Large intestine (tissue), 3 donors: Measurements from ENCODE around the gene IPP. TPM values are rescaled to one million over a fixed set of nuclear protein-coding genes. Genes with fewer than 3 reads are reported as not detected.
A peak's percentile ranks its signal among the peaks of the same experiment; 100 is the strongest.
"Not testable (repeated sequence)": the region's sequence is repeated elsewhere in the genome, so short reads cannot be mapped to it uniquely, and the experiment has no call there.

Experiments
- DNase-seq, 2 donors: peaks; one replicate each; pipeline versions ENCODE4 v3.0.0 to v3.0.0-alpha.2; 2013
- H3K27ac ChIP-seq: one replicate; pipeline ENCODE4 v1.5.1; 2013; ENCODE audit warnings: low read length
- H3K27me3 ChIP-seq: 2 replicates; pipeline ENCODE4 v1.6.1; 2013; ENCODE audit warnings: low read length; ENCODE audit not compliant: control insufficient read depth, insufficient read depth
- H3K36me3 ChIP-seq: 2 replicates; pipeline ENCODE4 v1.6.1; 2013; ENCODE audit warnings: low read length; ENCODE audit not compliant: control insufficient read depth, insufficient read depth
- H3K4me1 ChIP-seq: one replicate; pipeline ENCODE4 v1.6.1; 2013; ENCODE audit warnings: low read length; ENCODE audit not compliant: control insufficient read depth, insufficient read depth
- H3K4me3 ChIP-seq: one replicate; pipeline ENCODE4 v1.5.1; 2013; ENCODE audit warnings: low read length
- H3K9me3 ChIP-seq: one replicate; pipeline ENCODE4 v1.6.1; 2013; ENCODE audit warnings: mild to moderate bottlenecking, low read depth, low read length, moderate library complexity; ENCODE audit not compliant: control insufficient read depth
- WGBS: methylation state at CpG from one replicate; pipeline ENCODE4 v1.1.5; 2013; ENCODE audit warnings: low lambda C conversion rate; ENCODE audit not compliant: insufficient coverage; 5-methylcytosine and 5-hydroxymethylcytosine counted together
- polyA plus RNA-seq: library from polyadenylated mRNA; unstranded; fragments of 120-200 nt; gene quantifications from one replicate; pipeline ENCODE4 v1.2.1, GENCODE V29; 2013

The IPP gene
- polyA plus RNA-seq, 1 donor, result 16.8 TPM

GRCh38 chr1:45717386-45717785 lies 33.1 kb downstream of the IPP start:
- H3K27ac ChIP-seq, DNase-seq, H3K4me3 ChIP-seq, H3K9me3 ChIP-seq, H3K27me3 ChIP-seq, H3K4me1 ChIP-seq: not testable (repeated sequence)
- WGBS, result 100% methylated on average over 1 of the region's 8 CpGs
- H3K36me3 ChIP-seq, result peaks cover 24% of the 10 kb centered on the region

GRCh38 chr1:45716700-45717099 lies 33.8 kb downstream of the IPP start:
- Histone ChIP-seq H3K36me3 (peaks cover 28% of the 10 kb centered on the region), H3K4me1 (no peaks in the 10 kb centered on the region)
- whole genome bisulfite sequencing, result 100% methylated on average over 2 of the region's 3 CpGs

DNA sequence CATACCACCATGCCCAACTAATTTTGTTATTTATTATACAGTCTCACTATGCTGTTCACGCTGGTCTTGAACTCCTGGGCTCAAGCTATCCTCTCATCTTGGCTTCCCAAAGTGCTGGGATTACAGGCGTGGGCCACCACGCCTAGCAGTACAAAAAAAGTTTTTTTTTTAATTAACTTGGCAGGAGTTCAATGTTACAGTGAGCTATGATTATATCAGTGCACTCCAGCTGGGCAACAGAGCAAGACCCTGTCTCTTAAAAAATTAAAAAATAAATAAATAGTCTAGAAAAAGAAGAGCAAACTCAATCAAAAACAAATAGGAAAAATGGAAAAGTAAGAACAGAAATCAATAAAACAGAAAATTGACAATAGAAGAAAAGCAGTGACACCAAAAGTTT lies 36.7 kb downstream of the IPP start:
- no peak for DNase-seq
- Histone ChIP-seq H3K4me1 (no peaks in the 10 kb centered on the region), H3K27me3 (no peaks in the 10 kb centered on the region), H3K27ac (no peak overlapping the region), H3K4me3 (no peak overlapping the region), H3K36me3 (peaks cover 36% of the 10 kb centered on the region), H3K9me3 (peaks cover 3% of the 10 kb centered on the region)
- WGBS, result 83% methylated on average over 1 of the region's 3 CpGs

More at GRCh38 chr1:45716700-45717099, 33.8 kb downstream of the IPP start:
- H3K27me3 ChIP-seq, result no peaks in the 10 kb centered on the region
- DNase-seq, result no peak
- no peak overlapping the region for H3K27ac ChIP-seq
- no peaks in the 10 kb centered on the region for H3K9me3 ChIP-seq
- no peak overlapping the region for H3K4me3 ChIP-seq

DNA sequence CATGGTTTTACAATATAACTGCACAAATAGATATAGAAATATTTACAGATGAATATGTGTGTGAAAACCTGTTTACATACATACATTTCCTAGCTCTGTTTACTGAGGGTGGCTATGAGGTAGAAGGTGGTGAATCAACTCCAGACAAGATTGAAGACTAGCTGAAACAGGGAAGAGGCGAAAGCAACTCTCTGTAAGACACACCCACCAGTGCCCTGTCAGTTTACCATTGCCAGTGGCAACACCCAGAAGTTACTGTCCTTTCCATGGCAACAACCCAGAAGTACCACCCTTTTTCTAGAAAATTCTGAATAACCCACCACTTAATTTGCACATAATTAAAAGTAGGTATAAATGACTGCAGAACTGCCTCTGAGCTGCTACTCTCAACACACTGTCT lies 45.8 kb downstream of the IPP start:
- Histone ChIP-seq H3K4me1 (peaks cover 3% of the 10 kb centered on the region), H3K27me3 (no peaks in the 10 kb centered on the region), H3K4me3 (no peak overlapping the region), H3K9me3 (peaks cover 14% of the 10 kb centered on the region), H3K27ac (no peak overlapping the region), H3K36me3 (peaks cover 25% of the 10 kb centered on the region)
- no peak for DNase-seq
- WGBS, result no CpG with 5 or more reads among the region's 1 CpG

DNA sequence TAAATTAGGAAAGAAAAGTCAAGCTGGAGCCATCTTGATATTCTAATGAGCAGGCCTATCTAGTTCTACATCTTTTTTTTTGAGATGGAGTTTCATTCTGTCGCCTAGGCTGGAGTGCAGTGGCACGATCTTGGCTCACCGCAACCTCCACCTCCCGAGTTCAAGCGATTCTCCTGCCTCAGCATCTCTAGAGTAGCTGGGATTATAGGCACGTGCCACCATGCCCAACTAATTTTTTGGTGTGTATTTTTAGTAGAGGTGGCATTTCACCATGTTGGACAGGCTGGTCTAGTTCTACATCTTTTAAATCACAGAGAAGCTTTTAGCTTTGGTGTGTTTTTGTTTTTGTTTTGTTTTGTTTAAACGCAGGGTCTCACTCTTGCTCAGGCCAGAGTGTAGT lies 55.6 kb downstream of the IPP start:
- Histone ChIP-seq H3K27ac (no peak overlapping the region), H3K27me3 (no peaks in the 10 kb centered on the region), H3K4me3 (no peak overlapping the region), H3K9me3 (no peaks in the 10 kb centered on the region), H3K4me1 (peaks cover 2% of the 10 kb centered on the region), H3K36me3 (peaks cover 42% of the 10 kb centered on the region)
- WGBS, result no CpG with 5 or more reads among the region's 7 CpGs
- DNase-seq, result no peak

- not testable (repeated sequence) for H3K4me3 ChIP-seq, DNase-seq, H3K27me3 ChIP-seq, H3K4me1 ChIP-seq, H3K9me3 ChIP-seq, H3K27ac ChIP-seq
- WGBS, result 100% methylated on average over 1 of the region's 8 CpGs
- peaks cover 33% of the 10 kb centered on the region for H3K36me3 ChIP-seq
These were observed 56.6 kb downstream of the IPP start for GRCh38 chr1:45693811-45694210.

GRCh38 chr1:45687754-45688740 lies 62.4 kb downstream of the IPP start, which contains the start of gene TMEM69:
Gene TMEM69, plus strand, starts transcription at chr1:45688181. Its CDS starts 2,888 bp downstream, at chr1:45691069.
- H3K36me3 ChIP-seq, result peaks cover 10% of the 10 kb centered on the region
- peak within 1 kb of the TSS; percentile 98 for H3K27ac ChIP-seq

DNA sequence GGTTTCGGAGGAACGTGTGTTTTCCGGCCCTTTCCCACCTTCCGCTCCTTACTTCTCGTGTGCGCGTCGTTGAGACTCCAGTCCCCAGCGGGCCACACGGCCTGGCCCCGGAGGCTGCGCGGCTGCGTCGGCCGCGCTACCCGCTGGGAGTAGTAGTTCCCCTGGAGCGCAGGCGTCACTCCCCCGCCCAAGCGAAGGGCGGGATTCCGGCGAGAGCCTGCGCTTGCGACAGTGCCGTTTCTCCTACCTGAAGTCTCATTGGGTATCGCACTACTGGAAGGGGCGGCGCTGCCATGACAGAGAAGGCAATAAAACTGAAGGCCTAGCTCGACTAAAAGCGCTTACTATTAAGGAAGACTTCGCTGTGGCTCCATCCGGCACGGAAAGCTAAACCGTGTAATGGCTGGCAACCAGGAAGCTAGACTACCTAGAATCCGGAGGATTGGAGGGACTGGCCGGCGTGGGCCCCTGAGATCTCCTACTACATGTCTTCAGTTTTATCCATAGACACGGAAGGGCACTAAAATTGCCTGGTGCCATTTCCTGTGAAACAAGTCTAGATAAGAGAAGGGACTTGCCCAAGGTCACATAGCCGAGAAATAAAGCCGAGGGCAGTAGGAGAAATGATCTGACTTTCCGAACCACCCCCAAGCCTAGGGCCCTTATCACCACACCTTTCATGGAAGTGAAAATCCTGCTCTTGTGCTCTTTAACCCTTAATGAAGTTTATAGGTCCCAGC lies 63.3 kb downstream of the IPP start:
- Histone ChIP-seq H3K4me1 (peaks cover 11% of the 10 kb centered on the region), H3K27ac (peak overlapping the region; percentile 98), H3K27me3 (no peaks in the 10 kb centered on the region), H3K4me3 (peak overlapping the region; percentile 82), H3K36me3 (peaks cover 6% of the 10 kb centered on the region), H3K9me3 (no peaks in the 10 kb centered on the region)
- DNase-seq, result peak; percentile 100
- no CpG with 5 or more reads among the region's 44 CpGs for WGBS

More at GRCh38 chr1:45687754-45688740, 62.4 kb downstream of the IPP start, which contains the start of gene TMEM69:
- H3K4me3 ChIP-seq, result peak within 1 kb of the TSS; percentile 82
- no peaks in the 10 kb centered on the region for H3K9me3 ChIP-seq
- WGBS, result no CpG with 5 or more reads among the region's 24 CpGs
- no peaks in the 10 kb centered on the region for H3K27me3 ChIP-seq
- peak; percentile 80 to 95 for DNase-seq
- peaks cover 11% of the 10 kb centered on the region for H3K4me1 ChIP-seq

- H3K36me3 ChIP-seq, result peaks cover 6% of the 10 kb centered on the region
- DNase-seq, result peak; percentile 97 to 98
- H3K9me3 ChIP-seq, result no peaks in the 10 kb centered on the region
- no peaks in the 10 kb centered on the region for H3K27me3 ChIP-seq
- H3K4me1 ChIP-seq, result peaks cover 11% of the 10 kb centered on the region
- peak within 1 kb of the TSS; percentile 98 for H3K27ac ChIP-seq
- no CpG with 5 or more reads among the region's 52 CpGs for WGBS
- H3K4me3 ChIP-seq, result peak within 1 kb of the TSS; percentile 82
These were observed 64.0 kb downstream of the IPP start, which contains the start of gene GPBP1L1 for GRCh38 chr1:45686288-45687013. Gene GPBP1L1, minus strand, starts transcription at chr1:45686533. Its CDS starts 27,446 bp downstream, at chr1:45659087.

DNA sequence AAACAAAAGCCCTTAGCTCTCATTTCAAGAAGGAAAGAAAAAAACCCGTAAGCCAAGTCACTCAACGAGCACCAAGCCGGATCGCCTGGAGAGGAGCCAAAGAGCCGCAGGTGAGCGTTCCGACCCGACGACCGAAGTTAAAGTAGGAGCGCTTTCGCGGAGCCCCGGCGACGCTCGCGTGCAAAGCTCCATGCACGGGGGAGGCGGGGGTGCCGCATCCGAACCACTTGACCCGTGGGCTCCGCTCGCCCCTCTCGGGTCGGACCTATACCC lies 64.5 kb downstream of the IPP start:
- peak in 1 of 2 donors; percentile 50 for DNase-seq
- H3K4me1 ChIP-seq, result peaks cover 15% of the 10 kb centered on the region
- H3K36me3 ChIP-seq, result peaks cover 2% of the 10 kb centered on the region
- H3K27ac ChIP-seq, result peak overlapping the region; percentile 98
- no peaks in the 10 kb centered on the region for H3K27me3 ChIP-seq
- WGBS, result no CpG with 5 or more reads among the region's 27 CpGs
- peak overlapping the region; percentile 68 for H3K4me3 ChIP-seq
- no peaks in the 10 kb centered on the region for H3K9me3 ChIP-seq
